Stimulated activated CD8-positive, alpha-beta memory T cell treated with anti-CD3 and anti-CD28 coated beads, Interleukin-4, amount 100 ng/mL, for 24 hours (primary cell): Measurements from ENCODE around the gene PKN3.
"Not testable (repeated sequence)": the region's sequence is repeated elsewhere in the genome, so short reads cannot be mapped to it uniquely, and the experiment has no call there.

ENCODE experiments used
- DNase-seq: peaks from one replicate; pipeline ENCODE4 v3.0.0-alpha.2; 2020; ENCODE audit warnings: low read depth

PKN3 gene

GRCh38 chr9:128693738-128694137, 8.6 kb upstream of the PKN3 start:
- DNase-seq: not testable (repeated sequence)

DNA sequence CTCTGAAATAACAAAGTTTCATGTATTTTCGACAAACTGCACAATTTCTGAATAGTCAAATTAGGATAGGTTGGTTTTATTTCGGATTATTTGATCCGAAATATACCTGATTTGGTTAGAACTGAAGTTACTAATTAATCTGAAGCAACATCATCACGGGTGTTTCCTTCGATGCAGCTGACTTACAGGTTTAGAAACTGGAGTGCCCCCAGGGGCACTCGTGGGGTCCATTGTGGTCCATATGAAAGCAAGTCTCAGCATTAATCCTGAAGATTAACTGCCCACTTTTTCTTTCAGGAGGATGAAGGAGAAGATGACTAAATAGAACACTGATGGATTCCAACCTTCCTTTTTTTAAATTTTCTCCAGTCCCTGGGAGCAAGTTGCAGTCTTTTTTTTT, 8.0 kb upstream of the PKN3 start:
- no peak for DNase-seq

DNA sequence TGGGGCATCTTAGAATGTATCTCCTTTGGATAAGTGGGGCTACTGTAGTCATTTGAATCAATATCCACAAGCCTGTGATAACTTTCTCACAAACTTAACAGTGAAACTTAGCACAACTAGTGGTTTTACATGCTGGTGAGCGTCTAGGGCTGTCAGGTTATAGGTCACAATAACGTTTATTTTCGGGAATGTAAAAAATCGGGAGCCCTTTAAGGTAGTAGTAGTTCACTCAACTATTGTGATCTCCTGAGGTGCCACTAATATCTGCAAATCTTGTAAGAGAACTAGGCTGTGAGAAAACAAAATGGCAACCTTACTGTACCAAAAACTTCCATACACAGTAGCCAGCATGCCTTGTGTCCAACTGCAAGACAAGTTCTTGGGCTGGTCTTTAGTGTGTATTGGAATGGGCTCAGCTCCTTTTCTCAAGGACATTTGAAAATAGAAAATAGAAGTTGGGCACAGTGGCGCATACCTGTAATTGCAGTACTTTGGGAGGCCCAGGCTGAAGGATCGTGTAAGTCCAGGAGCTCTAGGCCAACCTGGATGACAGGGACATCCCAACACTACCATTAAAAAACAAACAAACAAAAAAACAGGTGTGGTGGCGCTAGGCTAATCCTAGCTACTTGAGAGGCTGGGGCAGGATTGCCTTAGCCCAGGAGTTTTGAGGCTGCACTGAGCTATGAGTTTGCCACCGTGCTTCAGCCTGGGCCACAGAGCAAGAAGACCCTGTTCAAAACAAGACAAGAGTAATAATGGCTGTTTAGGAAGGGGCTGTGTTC, 5.2 kb upstream of the PKN3 start:
- no peak for DNase-seq

DNA sequence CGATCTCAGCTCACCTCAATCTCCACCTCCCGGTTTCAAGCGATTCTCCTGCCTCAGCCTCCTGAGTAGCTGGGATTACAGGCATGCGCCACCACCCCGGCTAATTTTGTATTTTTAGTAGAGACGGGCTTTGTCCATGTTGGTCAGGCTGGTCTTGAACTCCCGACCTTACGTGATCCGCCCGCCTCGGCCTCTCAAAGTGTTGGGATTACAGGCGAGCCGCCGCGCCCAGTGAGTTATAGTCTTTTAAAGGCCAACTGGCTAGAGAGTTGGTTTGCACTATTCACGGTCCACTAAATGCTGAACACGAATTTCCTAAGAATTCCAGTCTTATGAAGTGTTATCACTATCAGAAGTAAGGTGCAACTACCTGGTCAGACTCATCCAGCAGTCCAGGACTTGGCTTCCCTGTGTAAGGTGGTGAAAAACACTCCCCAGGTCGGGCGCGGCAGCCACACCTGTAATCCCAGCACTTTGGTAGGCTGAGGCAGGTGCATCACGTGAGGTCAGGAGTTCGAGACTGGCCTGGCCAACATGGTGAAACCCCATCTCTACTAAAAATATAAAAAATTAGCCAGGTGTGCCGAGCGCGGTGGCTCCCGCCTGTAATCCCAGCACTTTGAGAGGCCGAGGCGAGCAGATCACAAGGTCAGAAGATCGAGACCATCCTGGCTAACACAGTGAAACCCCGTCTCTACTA, 3.1 kb upstream of the PKN3 start:
- DNase-seq: not testable (repeated sequence)

DNA sequence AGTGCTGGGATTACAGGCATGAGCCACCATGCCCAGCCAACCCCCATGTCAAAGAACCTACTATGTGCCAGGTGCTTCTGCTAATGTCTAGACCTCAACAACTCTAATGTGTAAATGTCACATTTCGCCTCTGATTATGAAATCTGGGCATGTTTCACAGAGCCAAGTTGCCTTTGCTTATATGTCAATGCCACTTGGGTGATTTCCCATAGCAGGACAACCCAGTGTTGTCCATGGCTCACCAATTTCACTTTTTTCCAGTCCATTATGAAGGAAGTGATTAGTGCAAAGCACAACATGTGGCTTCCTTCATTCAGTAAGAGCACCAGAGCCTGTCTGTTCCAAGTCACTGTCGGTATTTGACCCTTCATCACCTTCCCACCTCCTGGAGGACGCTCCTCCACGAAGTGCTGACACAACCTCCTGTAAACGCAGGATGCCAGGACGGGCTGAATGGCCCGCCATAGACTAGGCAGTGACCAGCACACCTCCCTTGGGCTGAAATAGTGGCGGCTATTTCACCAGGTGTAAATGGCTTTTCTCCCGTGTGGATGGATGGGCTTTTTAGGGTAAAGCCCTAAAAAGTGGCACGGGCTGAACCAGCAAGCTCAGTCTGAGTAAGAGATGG, 962 bp upstream of the PKN3 start:
- DNase-seq: no peak

- no peak for DNase-seq
Measured at GRCh38 chr9:128702949-128703615, 779 bp downstream of the PKN3 start.

DNA sequence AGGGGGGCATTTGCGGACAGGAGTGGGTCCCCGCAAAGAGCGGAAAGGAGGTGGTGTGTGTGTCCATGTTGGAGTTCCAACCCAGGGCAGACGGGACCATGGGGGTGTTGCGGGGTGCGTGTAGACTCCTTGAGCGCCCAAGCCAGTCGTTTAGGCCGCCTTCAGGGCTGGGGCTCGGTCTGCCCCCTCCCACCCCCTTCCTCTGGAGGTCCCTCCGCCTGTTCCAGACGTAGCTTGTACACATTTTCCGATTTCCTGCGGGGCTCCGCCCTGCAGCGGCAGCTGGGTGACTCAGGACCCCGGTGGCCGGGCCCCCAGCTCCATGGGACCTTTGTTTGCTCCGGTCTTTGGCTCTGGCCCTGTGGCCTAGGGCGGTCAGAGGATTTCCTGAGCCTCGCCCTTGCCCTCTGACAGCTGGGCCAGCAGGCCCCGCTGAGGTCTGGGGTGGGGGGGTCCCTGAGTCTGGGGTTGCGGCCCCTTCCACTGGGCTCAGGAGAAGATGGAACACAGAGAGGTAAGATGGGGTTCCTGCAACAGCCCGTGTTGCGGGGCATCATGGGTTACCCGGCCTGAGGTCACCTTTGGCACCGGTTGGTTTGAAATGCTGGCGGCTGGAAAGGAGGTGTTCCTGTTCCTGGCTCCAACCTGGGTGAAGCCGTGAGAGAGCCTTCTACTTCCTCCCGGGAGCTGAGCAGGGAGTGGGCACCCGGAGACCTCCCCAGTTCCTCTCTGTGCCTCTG, 1.5 kb downstream of the PKN3 start:
- DNase-seq: no peak

DNA sequence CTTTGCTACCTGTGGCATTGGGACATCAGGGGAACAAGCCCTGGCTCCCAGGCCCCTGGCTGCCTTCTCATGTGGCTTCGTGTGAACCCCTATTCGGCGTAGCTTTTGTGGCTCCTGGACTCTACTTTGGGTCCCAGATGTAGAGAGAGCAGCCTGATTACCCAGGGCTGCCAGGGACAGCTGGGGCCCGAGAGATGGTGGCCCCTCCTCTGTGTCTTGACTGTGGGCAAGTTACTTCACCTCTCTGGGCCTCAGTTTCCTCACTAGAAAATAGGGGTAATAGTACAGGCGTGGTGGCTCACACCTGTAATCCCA, 2.0 kb downstream of the PKN3 start:
- DNase-seq: no peak

DNA sequence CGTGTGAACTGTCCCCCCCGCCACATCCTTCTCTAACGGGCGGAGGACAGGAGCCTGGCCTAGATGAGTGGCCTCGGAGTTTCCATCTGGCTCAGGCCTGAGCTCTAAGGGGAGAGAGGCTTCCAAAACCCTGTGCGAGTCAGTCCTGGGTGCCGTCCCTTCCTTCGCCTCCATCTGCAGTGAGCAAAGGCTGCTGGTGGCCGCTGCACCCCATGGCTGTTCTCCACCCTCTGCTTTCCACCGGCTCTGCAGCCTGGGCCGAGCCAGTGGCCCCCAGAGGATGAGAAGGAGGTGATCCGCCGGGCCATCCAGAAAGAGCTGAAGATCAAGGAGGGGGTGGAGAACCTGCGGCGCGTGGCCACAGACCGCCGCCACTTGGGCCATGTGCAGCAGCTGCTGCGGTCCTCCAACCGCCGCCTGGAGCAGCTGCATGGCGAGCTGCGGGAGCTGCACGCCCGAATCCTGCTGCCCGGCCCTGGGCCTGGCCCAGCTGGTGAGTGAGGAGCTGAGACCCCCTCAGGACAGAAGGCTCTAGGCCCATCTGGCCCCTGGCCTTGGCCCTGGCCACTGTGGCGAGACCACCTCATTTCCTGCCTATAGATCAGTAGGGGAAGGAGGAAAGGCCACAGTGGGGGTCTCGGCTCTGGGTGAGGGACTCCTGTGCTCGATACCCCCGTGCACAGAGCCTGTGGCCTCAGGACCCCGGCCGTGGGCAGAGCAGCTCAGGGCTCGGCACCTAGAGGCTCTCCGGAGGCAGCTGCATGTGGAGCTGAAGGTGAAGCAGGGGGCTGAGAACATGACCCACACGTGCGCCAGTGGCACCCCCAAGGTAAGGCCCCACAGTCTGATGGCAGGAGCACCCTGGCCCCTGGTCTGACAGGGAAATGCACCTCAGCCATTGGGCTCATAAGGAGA, 3.0 kb downstream of the PKN3 start:
- no peak for DNase-seq

DNA sequence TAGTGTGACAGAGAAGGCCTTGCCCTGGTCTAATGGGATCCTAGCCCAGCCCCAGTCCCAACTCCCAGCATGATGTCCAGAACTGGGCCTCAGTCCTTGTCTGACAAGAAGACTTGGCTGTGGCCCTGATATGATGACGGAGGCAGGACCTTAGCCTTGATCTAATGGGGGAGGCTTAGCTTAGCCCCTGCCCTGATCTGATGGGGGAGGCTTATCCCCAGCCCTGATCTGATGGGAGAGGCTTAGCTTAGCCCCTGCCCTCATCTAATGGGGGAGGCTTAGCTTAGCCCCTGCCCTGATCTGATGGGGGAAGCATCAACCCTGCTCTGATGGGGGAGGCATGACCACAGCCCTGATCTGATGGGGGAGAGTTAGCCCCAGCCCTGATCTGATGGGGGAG, 3.7 kb downstream of the PKN3 start:
- no peak for DNase-seq

- no peak for DNase-seq
Measured at GRCh38 chr9:128706671-128707381, 4.5 kb downstream of the PKN3 start.

GRCh38 chr9:128707446-128707845, 5.1 kb downstream of the PKN3 start:
- no peak for DNase-seq

- DNase-seq: no peak
Measured at GRCh38 chr9:128712451-128713410, 10.4 kb downstream of the PKN3 start.

GRCh38 chr9:128713411-128713780, 11.1 kb downstream of the PKN3 start:
- DNase-seq: no peak

DNA sequence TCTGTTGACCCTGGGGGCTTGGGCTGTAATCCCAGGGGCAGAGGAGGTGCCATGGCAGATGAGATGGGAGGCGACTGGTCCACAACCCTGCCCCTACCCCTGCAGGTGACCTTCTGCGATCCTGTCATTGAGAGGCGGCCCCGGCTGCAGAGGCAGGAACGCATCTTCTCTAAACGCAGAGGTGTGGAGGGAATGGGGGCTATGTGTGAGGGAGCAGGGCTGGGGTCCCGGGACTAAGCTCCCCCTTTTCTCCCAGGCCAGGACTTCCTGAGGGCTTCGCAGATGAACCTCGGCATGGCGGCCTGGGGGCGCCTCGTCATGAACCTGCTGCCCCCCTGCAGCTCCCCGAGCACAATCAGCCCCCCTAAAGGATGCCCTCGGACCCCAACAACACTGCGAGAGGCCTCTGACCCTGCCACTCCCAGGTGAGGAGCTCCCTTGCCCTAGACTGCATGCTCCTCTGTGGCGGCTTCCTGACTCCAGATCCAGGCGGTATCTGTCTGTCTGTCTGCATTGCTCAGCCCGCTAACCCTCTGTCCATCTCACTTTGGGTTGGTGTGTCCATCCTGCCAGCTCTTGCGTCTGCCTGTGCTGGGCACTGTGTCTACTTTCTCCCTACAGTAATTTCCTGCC, 11.8 kb downstream of the PKN3 start:
- no peak for DNase-seq

DNA sequence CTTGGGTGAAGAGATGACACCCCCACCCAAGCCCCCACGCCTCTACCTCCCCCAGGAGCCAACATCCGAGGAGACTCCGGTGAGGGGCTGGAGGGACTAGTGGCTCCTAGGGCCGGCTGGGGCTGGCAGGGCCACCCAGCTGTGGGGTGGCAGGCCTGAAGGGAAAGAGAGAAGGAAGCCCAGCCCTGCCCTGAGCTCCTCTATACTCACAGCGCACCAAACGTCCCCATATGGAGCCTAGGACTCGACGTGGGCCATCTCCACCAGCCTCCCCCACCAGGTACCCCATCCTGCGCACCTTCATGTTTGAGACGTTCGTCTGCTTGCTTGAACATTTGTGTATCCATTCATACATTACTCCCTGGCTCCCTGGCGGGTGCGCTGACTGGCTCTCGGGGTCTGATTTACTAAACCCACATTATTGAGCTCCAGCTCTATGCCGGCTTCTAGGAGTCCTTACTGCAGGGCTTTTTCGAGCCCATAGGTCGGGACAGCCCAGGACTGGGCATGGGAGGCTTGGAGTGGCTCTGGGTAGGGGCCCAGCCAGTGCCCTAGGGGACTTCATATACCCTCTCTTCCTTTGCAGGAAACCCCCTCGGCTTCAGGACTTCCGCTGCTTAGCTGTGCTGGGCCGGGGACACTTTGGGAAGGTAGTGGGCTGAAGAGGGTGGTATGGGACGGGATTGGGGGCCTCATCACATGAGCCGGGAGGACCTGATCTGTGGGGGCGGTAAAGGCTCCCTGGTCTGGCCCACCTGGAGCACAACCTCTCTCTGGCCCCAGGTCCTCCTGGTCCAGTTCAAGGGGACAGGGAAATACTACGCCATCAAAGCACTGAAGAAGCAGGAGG, 12.5 kb downstream of the PKN3 start:
- DNase-seq: no peak

GRCh38 chr9:128715436-128715750, 13.1 kb downstream of the PKN3 start:
- DNase-seq: no peak
